ENCODE results near the gene RBM14.
"Not testable (repeated sequence)": the region's sequence is repeated elsewhere in the genome, so short reads cannot be mapped to it uniquely, and the experiment has no call there.

DNA sequence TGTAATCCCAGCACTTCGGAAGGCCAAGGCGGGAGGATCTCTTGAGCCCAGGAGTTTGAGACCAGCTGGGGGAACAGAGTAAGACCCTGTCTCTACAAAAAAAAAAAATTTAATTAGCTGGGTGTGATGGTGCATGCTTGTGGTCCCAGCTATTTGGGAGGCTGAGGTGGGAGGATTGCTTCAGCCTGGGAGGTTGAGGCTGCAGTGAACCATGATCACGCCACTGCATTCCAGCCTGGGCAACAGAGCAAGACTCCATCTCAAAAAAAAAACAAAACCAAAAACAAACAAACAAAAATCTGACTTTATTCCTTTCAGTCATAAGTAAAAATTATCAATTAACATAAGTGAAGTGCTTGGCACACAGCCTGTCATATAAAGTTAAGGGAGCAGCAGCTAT, 9.8 kb upstream of the RBM14 start:
- TF ChIP-seq, protein P1, sequence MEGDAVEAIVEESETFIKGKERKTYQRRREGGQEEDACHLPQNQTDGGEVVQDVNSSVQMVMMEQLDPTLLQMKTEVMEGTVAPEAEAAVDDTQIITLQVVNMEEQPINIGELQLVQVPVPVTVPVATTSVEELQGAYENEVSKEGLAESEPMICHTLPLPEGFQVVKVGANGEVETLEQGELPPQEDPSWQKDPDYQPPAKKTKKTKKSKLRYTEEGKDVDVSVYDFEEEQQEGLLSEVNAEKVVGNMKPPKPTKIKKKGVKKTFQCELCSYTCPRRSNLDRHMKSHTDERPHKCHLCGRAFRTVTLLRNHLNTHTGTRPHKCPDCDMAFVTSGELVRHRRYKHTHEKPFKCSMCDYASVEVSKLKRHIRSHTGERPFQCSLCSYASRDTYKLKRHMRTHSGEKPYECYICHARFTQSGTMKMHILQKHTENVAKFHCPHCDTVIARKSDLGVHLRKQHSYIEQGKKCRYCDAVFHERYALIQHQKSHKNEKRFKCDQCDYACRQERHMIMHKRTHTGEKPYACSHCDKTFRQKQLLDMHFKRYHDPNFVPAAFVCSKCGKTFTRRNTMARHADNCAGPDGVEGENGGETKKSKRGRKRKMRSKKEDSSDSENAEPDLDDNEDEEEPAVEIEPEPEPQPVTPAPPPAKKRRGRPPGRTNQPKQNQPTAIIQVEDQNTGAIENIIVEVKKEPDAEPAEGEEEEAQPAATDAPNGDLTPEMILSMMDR (conservative IDR thresholded peaks at IDR 0.05 in 1 of 2, IDR thresholded peaks at IDR 0.05 in 1 of 2; ENCODE audit: extremely low read depth in 1 of 2, insufficient read depth in 1 of 2, low read depth in 1 of 2, low read length in 2 of 2), result not testable (repeated sequence)
- not testable (repeated sequence) for TF ChIP-seq EZH2 (IDR thresholded peaks at IDR 0.05; ENCODE audit: borderline replicate concordance, low read length)

Data from mammary epithelial cell (primary cell).